OCI-LY1 (cell line): ENCODE measurements around the gene NFASC.

Experiments used
- CTCF ChIP-seq: fragments of 200-600 bp; sonication (generic), shearing (Covaris generic); IDR thresholded peaks from 2 replicates; pipeline ENCODE4 v1.5.1; 2017; ENCODE audit warnings: mild to moderate bottlenecking, antibody characterized with exemption, low read length, moderate library complexity, mixed read lengths
- EZH2 ChIP-seq: fragments of 200-600 bp; sonication (generic), shearing (Covaris generic); IDR thresholded peaks from 2 replicates; pipeline ENCODE4 v1.8.0; 2017; ENCODE audit warnings: borderline replicate concordance, mixed run types, mild to moderate bottlenecking, antibody characterized with exemption, low read length, moderate library complexity, mixed read lengths

- TF ChIP-seq EZH2 (no peak), CTCF (peak; percentile 84)
Measured at GRCh38 chr1:204975568-204976235, 105.0 kb downstream of the NFASC start.
